Panc1 (cell line): Measurements from ENCODE around the gene ARFRP1. TPM values are rescaled to one million over a fixed set of nuclear protein-coding genes. Genes with fewer than 3 reads are reported as not detected.

Experiments used
- ATAC-seq: fragments of 200-7000 bp; cut with Tn5 transposase; 2 replicates; pipeline ENCODE4 v1.9.1; 2020; ENCODE audit warnings: mild to moderate bottlenecking, moderate library complexity
- BruUV-seq: library from RNA; stranded (reverse); fragments of 400-500 nt; replicated peaks from 2 replicates; lab custom pipeline; 2021; lab: Mats Ljungman, UMichigan
- CTCF ChIA-PET: fragments of 300-600 bp; sonication (Branson Sonifier 250); formaldehyde crosslinking; loops from one replicate; lab custom pipeline; 2022; ENCODE audit warnings: antibody characterized with exemption; lab: Charles Lee
- POLR2A ChIA-PET: fragments of 300-600 bp; sonication (Branson Sonifier 250); formaldehyde crosslinking; loops from one replicate; lab custom pipeline; 2022; ENCODE audit warnings: antibody characterized with exemption; lab: Charles Lee
- DNase-seq: peaks from one replicate; pipeline ENCODE4 v3.0.0-alpha.2; 2010; ENCODE audit warnings: low read depth, low spot score
- H3K27ac ChIP-seq: 2 replicates; pipeline ENCODE4 v1.5.1; 2011; ENCODE audit warnings: mild to moderate bottlenecking, low read length, inconsistent platforms
- H3K27me3 ChIP-seq: fragments of 200-500 bp; sonication (Bioruptor generic); 2 replicates; pipeline ENCODE4 v1.6.0; 2014; ENCODE audit warnings: low read length, inconsistent platforms; ENCODE audit not compliant: control insufficient read depth, insufficient read depth
- H3K36me3 ChIP-seq: fragments of 200-500 bp; sonication (Bioruptor generic); 2 replicates; pipeline ENCODE4 v1.5.1; 2014; ENCODE audit warnings: inconsistent platforms, mild to moderate bottlenecking, low read length, moderate library complexity; ENCODE audit not compliant: control insufficient read depth, insufficient read depth
- H3K4me1 ChIP-seq: 2 replicates; pipeline ENCODE4 v1.5.1; 2011; ENCODE audit warnings: inconsistent platforms, mild to moderate bottlenecking, low read length, moderate library complexity; ENCODE audit not compliant: control insufficient read depth, insufficient read depth
- H3K4me3 ChIP-seq, 2 experiments: 2 replicates each; pipeline ENCODE4 v1.5.1; 2011 to 2012; ENCODE audit warnings: low read depth in 2 of 2, low read length in 2 of 2, mild to moderate bottlenecking in 2 of 2, inconsistent platforms in 1 of 2, moderate library complexity in 1 of 2
- H3K9me3 ChIP-seq: fragments of 200-500 bp; sonication (Bioruptor generic); 2 replicates; pipeline ENCODE4 v1.5.1; 2014; ENCODE audit warnings: low read depth, mild to moderate bottlenecking, inconsistent platforms, low read length, moderate library complexity; ENCODE audit not compliant: control insufficient read depth, insufficient read depth
- CTCF ChIP-seq: fragments of 450-650 bp; IDR thresholded peaks from 2 replicates; pipeline ENCODE4 v1.5.1; 2017; ENCODE audit warnings: mild to moderate bottlenecking
- POLR2AphosphoS5 ChIP-seq: IDR thresholded peaks from 2 replicates; pipeline ENCODE4 v1.6.1; 2012; ENCODE audit warnings: mild to moderate bottlenecking, low read depth, low read length, moderate library complexity
- REST ChIP-seq, 2 experiments: IDR thresholded peaks; 2 replicates each; pipeline ENCODE4 v1.6.1; 2011 to 2012; ENCODE audit warnings: low read depth in 2 of 2, control low read depth in 1 of 2, low read length in 1 of 2, mild to moderate bottlenecking in 1 of 2, moderate library complexity in 1 of 2; ENCODE audit not compliant: insufficient read depth in 1 of 2
- SIN3A ChIP-seq: IDR thresholded peaks from 2 replicates; pipeline ENCODE4 v1.6.1; 2012; ENCODE audit warnings: low read depth, mild to moderate bottlenecking, low read length, moderate library complexity, borderline replicate concordance; ENCODE audit not compliant: insufficient read depth
- TCF7L2 ChIP-seq: IDR thresholded peaks from 2 replicates; pipeline ENCODE4 v1.6.1; 2011; ENCODE audit warnings: mild to moderate bottlenecking, low read depth, low read length, inconsistent platforms
- in situ Hi-C: cut with HindIII; loops from 2 replicates; pipeline ENCODE4 v1.10.0; 2016; ENCODE audit warnings: low sequenced_read_pairs, low pct_unique_long_range_greater_than_20kb
- intact Hi-C: fragments of 100-400 bp; cut with micrococcal nuclease; formaldehyde crosslinking; loops from one replicate; pipeline ENCODE4 v1.10.0; 2022; ENCODE audit not compliant: unreplicated experiment
- total RNA-seq: library from RNA; stranded (reverse); gene quantifications from one replicate; pipeline ENCODE4 v1.2.1, GENCODE V29; 2021; ENCODE audit not compliant: unreplicated experiment

The ARFRP1 gene
- total RNA-seq, 1 experiment from 2014 or later: 57.9 TPM

GRCh38 chr20:63686094-63686491 is 21.7 kb downstream of the ARFRP1 start (continued):
- TF ChIP-seq TCF7L2: no peak

- ChIA-PET POLR2A (no interaction called here), CTCF (no interaction called here)
- intact Hi-C loops (no loop called here), in situ Hi-C loops (no loop called here)
- no peak overlapping the region for H3K27ac ChIP-seq
- H3K4me1 ChIP-seq: peaks cover 36% of the 10 kb centered on the region
- TF ChIP-seq POLR2AphosphoS5: no peak
- TF ChIP-seq SIN3A: no peak
- H3K9me3 ChIP-seq: no peaks in the 10 kb centered on the region
- H3K4me3 ChIP-seq: no peak overlapping the region
- DNase-seq (no peak), ATAC-seq (no peak)
- no peaks in the 10 kb centered on the region for H3K27me3 ChIP-seq
- no peaks in the 10 kb centered on the region; the same call in 1 of the 2 replicates for H3K36me3 ChIP-seq
- no TSS peak for BruUV-seq
Measured at GRCh38 chr20:63685269-63686026, 22.3 kb downstream of the ARFRP1 start.

- H3K4me3 ChIP-seq: no peak overlapping the region
- H3K4me1 ChIP-seq: peaks cover 31% of the 10 kb centered on the region
- H3K36me3 ChIP-seq: no peaks in the 10 kb centered on the region; the same call in 1 of the 2 replicates
- peak overlapping the region; percentile 88 for H3K27ac ChIP-seq
- ChIA-PET CTCF (interaction anchor here (0.5 kb wide), 1 partner anchor 16 kb away, joined by 3 read pairs; no protein-coding TSS in a partner anchor), POLR2A (interaction anchor here (0.9 kb wide), 1 partner anchor 16 kb away, joined by 3 read pairs; no protein-coding TSS in a partner anchor)
- peak; percentile 96 for DNase-seq
- intact Hi-C loops: no loop called here
- H3K9me3 ChIP-seq: no peaks in the 10 kb centered on the region
- TF ChIP-seq CTCF (no peak), SIN3A (no peak), POLR2AphosphoS5 (peak; percentile 61; the same call in 1 of the 2 replicates), TCF7L2 (peak; percentile 74), REST (IDR thresholded peaks at IDR 0.05; ENCODE audit: insufficient read depth in 1 of 2, low read depth in 2 of 2, low read length in 1 of 2) (0 out of 4 replicates have a peak, but pooled peaks of 1 of the 2 experiments have one; percentile 52)
- peak; percentile 95 for ATAC-seq
- no TSS peak for BruUV-seq
- H3K27me3 ChIP-seq: no peaks in the 10 kb centered on the region
- in situ Hi-C loops: no loop called here
Measured at GRCh38 chr20:63682384-63683139, 25.2 kb downstream of the ARFRP1 start.
